Stimulated activated CD8-positive, alpha-beta memory T cell treated with anti-CD3 and anti-CD28 coated beads, Interleukin-15, amount 100 ng/mL, for 24 hours (primary cell): ENCODE results near the gene USP13.
"Not testable (repeated sequence)": the region's sequence is repeated elsewhere in the genome, so short reads cannot be mapped to it uniquely, and the experiment has no call there.

Experiments used
- DNase-seq: peaks from one replicate; pipeline ENCODE4 v3.0.0-alpha.2; 2020; ENCODE audit warnings: low read depth

Gene USP13

GRCh38 chr3:179734497-179735281 lies 81.8 kb downstream of the USP13 start:
- no peak for DNase-seq

GRCh38 chr3:179735321-179735720 lies 82.5 kb downstream of the USP13 start:
- DNase-seq, result no peak

GRCh38 chr3:179738998-179739397 lies 86.2 kb downstream of the USP13 start:
- DNase-seq, result no peak

- no peak for DNase-seq
Observed at GRCh38 chr3:179739816-179740594, 87.2 kb downstream of the USP13 start.

GRCh38 chr3:179743913-179744312 lies 91.1 kb downstream of the USP13 start:
- DNase-seq, result no peak

- no peak for DNase-seq
Observed at GRCh38 chr3:179744667-179745066, 91.8 kb downstream of the USP13 start.

GRCh38 chr3:179745079-179745478 lies 92.2 kb downstream of the USP13 start:
- no peak for DNase-seq

- DNase-seq, result no peak
Observed at GRCh38 chr3:179745716-179746115, 92.9 kb downstream of the USP13 start.

GRCh38 chr3:179750720-179751328 lies 98.0 kb downstream of the USP13 start:
- DNase-seq, result no peak

GRCh38 chr3:179760944-179761343 lies 108.1 kb downstream of the USP13 start:
- no peak for DNase-seq

- DNase-seq, result no peak
Observed at GRCh38 chr3:179765396-179765795, 112.6 kb downstream of the USP13 start.

GRCh38 chr3:179766416-179767133 lies 113.7 kb downstream of the USP13 start:
- DNase-seq, result no peak

GRCh38 chr3:179768080-179768479 lies 115.2 kb downstream of the USP13 start:
- no peak for DNase-seq

GRCh38 chr3:179769411-179770247 lies 116.8 kb downstream of the USP13 start:
- DNase-seq, result no peak

GRCh38 chr3:179771797-179772196 lies 119.0 kb downstream of the USP13 start:
- DNase-seq, result no peak

GRCh38 chr3:179772297-179772696 lies 119.5 kb downstream of the USP13 start:
- no peak for DNase-seq

GRCh38 chr3:179775416-179776122 lies 122.7 kb downstream of the USP13 start:
- DNase-seq, result no peak

- DNase-seq, result not testable (repeated sequence)
Observed at GRCh38 chr3:179782841-179783240, 130.0 kb downstream of the USP13 start.

GRCh38 chr3:179788996-179789395 lies 136.2 kb downstream of the USP13 start:
- no peak for DNase-seq

- DNase-seq, result no peak
Observed at GRCh38 chr3:179791793-179792192, 139.0 kb downstream of the USP13 start.

- DNase-seq, result no peak
Observed at GRCh38 chr3:179794355-179794754, 141.5 kb downstream of the USP13 start.
